Measurements from ENCODE around the gene PCDHGA7. TPM values are rescaled to one million over a fixed set of nuclear protein-coding genes. Genes with fewer than 3 reads are reported as not detected.
"Not testable (repeated sequence)": the region's sequence is repeated elsewhere in the genome, so short reads cannot be mapped to it uniquely, and the experiment has no call there.

PCDHGA7 gene
- total RNA-seq, 3 donors from 2014 or later, result 0.08 to 0.11 TPM; not detected in 1

DNA sequence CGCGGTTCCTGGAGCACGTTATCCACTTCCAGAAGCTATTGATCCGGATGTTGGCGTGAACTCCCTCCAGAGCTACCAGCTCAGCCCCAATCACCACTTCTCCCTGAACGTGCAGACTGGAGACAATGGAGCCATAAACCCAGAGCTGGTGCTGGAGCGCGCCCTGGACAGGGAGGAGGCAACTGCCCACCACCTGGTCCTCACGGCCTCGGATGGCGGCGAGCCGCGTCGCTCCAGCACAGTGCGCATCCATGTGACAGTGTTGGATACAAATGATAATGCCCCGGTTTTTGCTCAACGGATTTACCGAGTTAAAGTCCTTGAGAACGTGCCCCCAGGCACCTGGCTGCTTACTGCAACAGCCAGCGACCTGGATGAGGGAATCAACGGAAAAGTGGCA is 20.8 kb downstream of the PCDHGA7 start:
- H3K9me3 Mint-ChIP-seq, result peaks cover 25% of the 10 kb centered on the region
- H3K27me3 Mint-ChIP-seq (ENCODE audit: low read depth), result peaks cover 81% of the 10 kb centered on the region
- DNase-seq, result no peak
- H3K4me1 Mint-ChIP-seq (ENCODE audit: low read depth), result peaks cover 2% of the 10 kb centered on the region
- no peak overlapping the region for H3K4me3 Mint-ChIP-seq
- no peak for ATAC-seq
- H3K36me3 Mint-ChIP-seq (ENCODE audit: insufficient read depth), result peaks cover 2% of the 10 kb centered on the region

DNA sequence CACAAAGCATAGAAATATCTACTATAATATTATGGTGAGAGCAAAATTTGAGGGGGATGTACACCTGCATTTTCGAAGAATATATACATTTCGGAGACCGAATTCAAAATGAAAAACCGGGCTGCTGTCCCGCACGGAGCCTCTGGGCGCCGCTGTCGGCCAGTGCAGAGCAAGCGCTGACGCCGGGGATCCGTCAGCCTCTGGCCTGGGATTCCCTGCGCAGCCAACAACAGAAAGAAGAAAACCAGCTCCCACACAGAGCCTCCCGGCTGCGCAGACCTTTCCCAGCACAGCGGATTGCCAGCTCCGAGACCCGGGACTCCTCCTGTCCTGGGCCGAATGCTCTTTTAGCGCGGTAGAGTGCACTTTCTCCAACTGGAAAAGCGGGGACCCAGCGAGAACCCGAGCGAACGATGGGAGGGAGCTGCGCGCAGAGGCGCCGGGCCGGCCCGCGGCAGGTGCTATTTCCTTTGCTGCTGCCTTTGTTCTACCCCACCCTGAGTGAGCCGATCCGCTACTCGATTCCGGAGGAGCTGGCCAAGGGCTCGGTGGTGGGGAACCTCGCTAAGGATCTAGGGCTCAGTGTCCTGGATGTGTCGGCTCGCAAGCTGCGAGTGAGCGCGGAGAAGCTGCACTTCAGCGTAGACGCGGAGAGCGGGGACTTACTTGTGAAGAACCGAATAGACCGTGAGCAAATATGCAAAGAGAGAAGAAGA is 25.4 kb downstream of the PCDHGA7 start, which contains the start of gene PCDHGB6:
PCDHGB6 (plus strand) TSS at position 232 of the 716 bp plus-strand sequence; CDS start at position 414, 182 bp downstream.
- Mint-ChIP-seq H3K27me3 (ENCODE audit: low read depth) (peaks cover 82% of the 10 kb centered on the region), H3K4me3 (peak within 1 kb of the TSS; percentile 65), H3K36me3 (ENCODE audit: insufficient read depth) (peaks cover 11% of the 10 kb centered on the region), H3K9me3 (peaks cover 22% of the 10 kb centered on the region)
- ATAC-seq, result peak; percentile 61 to 67
- not testable (repeated sequence) for DNase-seq; H3K4me1 Mint-ChIP-seq (ENCODE audit: low read depth)

DNA sequence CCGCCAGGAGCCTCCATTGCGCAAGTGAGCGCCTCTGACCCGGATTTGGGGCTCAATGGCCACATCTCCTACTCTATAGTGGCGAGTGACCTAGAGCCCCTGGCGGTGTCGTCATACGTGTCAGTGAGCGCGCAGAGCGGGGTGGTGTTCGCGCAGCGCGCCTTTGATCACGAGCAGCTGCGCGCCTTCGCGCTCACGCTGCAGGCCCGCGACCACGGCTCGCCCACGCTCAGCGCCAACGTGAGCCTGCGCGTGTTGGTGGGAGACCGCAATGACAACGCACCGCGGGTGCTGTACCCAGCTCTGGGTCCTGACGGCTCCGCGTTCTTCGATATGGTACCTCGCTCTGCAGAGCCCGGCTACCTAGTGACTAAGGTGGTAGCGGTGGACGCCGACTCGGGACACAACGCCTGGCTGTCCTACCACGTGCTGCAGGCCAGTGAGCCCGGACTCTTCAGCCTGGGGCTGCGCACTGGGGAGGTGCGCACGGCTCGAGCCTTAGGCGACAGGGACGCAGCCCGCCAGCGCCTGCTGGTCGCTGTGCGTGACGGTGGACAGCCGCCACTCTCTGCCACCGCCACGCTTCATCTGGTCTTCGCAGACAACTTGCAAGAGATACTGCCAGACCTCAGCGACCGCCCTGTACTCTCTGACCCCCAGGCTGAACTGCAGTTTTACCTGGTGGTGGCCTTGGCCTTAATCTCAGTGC is 27.2 kb downstream of the PCDHGA7 start:
- Mint-ChIP-seq H3K27me3 (ENCODE audit: low read depth) (peaks cover 82% of the 10 kb centered on the region), H3K4me3 (no peak overlapping the region), H3K4me1 (ENCODE audit: low read depth) (peaks cover 14% of the 10 kb centered on the region), H3K36me3 (ENCODE audit: insufficient read depth) (peaks cover 15% of the 10 kb centered on the region), H3K9me3 (peaks cover 26% of the 10 kb centered on the region)
- DNase-seq, result no peak
- ATAC-seq, result no peak

DNA sequence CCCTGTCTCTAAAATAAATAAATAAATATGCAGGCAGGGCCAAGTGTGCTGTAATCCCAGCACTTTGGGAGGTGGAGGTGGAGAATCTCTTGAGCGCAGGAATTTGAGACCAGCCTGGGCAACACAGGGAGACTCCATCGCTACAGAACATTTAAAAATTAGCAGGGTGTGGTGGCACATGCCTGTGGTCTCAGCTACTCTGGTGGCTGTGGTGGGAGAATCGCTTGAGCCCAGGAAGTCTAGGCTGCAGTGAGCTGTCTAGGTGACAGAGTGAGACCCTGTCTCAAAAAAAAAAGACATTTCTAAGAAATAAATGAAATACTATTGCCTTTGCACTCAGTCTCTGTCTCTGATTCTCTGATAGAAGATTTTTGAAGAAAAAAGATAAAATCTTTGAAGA is 29.0 kb downstream of the PCDHGA7 start:
- Mint-ChIP-seq H3K27me3 (ENCODE audit: low read depth) (peaks cover 78% of the 10 kb centered on the region), H3K4me3 (no peak overlapping the region), H3K36me3 (ENCODE audit: insufficient read depth) (peaks cover 15% of the 10 kb centered on the region), H3K9me3 (peaks cover 19% of the 10 kb centered on the region), H3K4me1 (ENCODE audit: low read depth) (peaks cover 14% of the 10 kb centered on the region)
- ATAC-seq (no peak), DNase-seq (no peak)

DNA sequence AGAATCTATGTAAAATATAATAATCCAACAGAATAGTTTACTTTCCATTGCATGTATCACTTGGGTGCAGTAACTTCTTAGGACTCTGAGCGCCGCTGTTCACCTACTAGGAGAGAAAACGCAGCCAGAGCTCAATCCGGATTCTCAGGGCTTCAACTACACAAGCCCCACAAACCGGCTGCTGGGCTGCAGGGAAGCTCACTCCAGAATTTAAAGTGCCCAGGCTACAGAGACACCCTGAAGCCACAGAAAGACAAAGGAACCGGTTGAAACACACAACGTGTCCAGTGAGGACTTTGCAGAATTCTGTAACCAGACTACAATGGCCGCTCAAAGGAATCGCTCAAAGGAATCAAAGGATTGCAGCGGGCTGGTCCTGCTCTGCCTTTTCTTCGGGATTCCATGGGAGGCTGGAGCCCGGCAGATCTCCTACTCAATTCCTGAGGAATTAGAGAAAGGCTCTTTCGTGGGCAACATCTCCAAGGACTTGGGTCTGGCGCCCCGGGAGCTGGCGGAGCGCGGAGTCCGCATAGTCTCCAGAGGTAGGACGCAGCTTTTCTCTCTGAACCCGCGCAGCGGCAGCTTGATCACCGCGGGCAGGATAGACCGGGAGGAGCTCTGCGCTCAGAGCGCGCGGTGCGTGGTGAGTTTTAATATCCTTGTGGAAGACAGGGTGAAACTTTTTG is 30.5 kb downstream of the PCDHGA7 start, which contains the start of gene PCDHGA10:
PCDHGA10 (plus strand) TSS at position 134 of the 686 bp plus-strand sequence; CDS start at position 323, 189 bp downstream.
- peaks cover 22% of the 10 kb centered on the region for H3K9me3 Mint-ChIP-seq
- H3K36me3 Mint-ChIP-seq (ENCODE audit: insufficient read depth), result peaks cover 18% of the 10 kb centered on the region
- peak within 1 kb of the TSS; percentile 84 for H3K4me3 Mint-ChIP-seq
- DNase-seq (peak; percentile 38), ATAC-seq (peak; percentile 73 to 76)
- H3K27me3 Mint-ChIP-seq (ENCODE audit: low read depth), result peaks cover 81% of the 10 kb centered on the region
- H3K4me1 Mint-ChIP-seq (ENCODE audit: low read depth), result peaks cover 16% of the 10 kb centered on the region

DNA sequence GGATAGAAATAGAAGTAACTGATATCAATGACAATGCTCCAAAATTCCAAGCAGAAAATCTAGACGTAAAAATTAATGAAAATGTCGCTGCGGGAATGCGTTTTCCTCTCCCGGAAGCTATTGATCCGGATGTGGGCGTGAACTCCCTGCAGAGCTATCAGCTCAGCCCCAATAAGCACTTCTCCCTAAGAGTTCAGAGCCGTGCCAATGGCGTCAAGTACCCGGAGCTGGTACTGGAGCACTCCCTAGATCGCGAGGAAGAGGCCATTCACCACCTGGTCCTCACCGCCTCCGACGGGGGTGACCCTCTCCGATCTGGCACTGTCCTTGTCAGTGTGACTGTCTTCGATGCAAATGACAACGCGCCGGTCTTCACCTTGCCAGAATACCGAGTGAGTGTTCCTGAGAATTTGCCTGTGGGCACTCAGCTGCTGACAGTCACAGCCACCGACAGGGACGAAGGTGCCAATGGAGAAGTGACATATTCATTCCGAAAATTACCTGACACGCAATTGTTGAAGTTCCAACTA is 31.1 kb downstream of the PCDHGA7 start:
- Mint-ChIP-seq H3K4me1 (ENCODE audit: low read depth) (peaks cover 16% of the 10 kb centered on the region), H3K36me3 (ENCODE audit: insufficient read depth) (peaks cover 19% of the 10 kb centered on the region), H3K9me3 (peaks cover 24% of the 10 kb centered on the region), H3K4me3 (peak overlapping the region; percentile 84), H3K27me3 (ENCODE audit: low read depth) (peaks cover 81% of the 10 kb centered on the region)
- DNase-seq, result no peak
- no peak for ATAC-seq

DNA sequence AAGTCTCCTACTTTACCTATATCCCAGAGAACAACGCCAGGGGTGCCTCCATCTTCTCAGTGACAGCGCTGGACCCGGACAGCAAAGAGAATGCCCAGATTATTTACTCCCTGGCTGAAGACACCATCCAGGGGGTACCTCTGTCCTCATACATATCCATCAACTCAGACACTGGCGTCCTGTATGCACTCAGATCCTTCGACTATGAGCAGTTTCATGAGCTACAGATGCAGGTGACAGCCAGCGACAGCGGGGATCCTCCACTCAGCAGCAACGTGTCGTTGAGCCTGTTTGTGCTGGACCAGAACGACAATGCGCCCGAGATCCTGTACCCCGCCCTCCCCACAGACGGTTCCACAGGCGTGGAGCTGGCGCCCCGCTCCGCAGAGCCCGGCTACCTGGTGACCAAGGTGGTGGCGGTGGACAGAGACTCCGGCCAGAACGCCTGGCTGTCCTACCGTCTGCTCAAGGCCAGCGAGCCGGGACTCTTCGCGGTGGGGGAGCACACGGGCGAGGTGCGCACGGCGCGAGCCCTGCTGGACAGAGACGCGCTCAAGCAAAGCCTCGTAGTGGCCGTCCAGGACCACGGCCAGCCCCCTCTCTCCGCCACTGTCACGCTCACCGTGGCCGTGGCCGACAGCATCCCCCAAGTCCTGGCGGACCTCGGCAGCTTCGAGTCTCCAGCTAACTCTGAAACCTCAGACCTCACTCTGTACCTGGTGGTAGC is 32.2 kb downstream of the PCDHGA7 start:
- not testable (repeated sequence) for ATAC-seq, H3K4me3 Mint-ChIP-seq, DNase-seq

DNA sequence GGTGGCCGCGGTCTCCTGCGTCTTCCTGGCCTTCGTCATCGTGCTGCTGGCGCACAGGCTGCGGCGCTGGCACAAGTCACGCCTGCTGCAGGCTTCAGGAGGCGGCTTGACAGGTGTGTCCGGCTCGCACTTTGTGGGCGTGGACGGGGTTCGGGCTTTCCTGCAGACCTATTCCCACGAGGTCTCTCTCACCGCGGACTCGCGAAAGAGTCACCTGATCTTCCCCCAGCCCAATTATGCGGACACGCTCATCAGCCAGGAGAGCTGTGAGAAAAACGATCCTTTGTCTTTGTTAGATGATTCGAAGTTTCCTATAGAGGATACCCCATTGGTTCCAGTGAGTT is 32.7 kb downstream of the PCDHGA7 start:
- Mint-ChIP-seq H3K4me1 (ENCODE audit: low read depth) (peaks cover 16% of the 10 kb centered on the region), H3K27me3 (ENCODE audit: low read depth) (peaks cover 78% of the 10 kb centered on the region), H3K36me3 (ENCODE audit: insufficient read depth) (peaks cover 17% of the 10 kb centered on the region), H3K9me3 (peaks cover 22% of the 10 kb centered on the region), H3K4me3 (peak overlapping the region; percentile 24)
- DNase-seq, ATAC-seq: not testable (repeated sequence)

More for the DNA sequence above, 32.2 kb downstream of the PCDHGA7 start:
- H3K27me3 Mint-ChIP-seq (ENCODE audit: low read depth), result peaks cover 79% of the 10 kb centered on the region
- peaks cover 21% of the 10 kb centered on the region for H3K9me3 Mint-ChIP-seq
- peaks cover 16% of the 10 kb centered on the region for H3K36me3 Mint-ChIP-seq (ENCODE audit: insufficient read depth)
- H3K4me1 Mint-ChIP-seq (ENCODE audit: low read depth), result peaks cover 16% of the 10 kb centered on the region

DNA sequence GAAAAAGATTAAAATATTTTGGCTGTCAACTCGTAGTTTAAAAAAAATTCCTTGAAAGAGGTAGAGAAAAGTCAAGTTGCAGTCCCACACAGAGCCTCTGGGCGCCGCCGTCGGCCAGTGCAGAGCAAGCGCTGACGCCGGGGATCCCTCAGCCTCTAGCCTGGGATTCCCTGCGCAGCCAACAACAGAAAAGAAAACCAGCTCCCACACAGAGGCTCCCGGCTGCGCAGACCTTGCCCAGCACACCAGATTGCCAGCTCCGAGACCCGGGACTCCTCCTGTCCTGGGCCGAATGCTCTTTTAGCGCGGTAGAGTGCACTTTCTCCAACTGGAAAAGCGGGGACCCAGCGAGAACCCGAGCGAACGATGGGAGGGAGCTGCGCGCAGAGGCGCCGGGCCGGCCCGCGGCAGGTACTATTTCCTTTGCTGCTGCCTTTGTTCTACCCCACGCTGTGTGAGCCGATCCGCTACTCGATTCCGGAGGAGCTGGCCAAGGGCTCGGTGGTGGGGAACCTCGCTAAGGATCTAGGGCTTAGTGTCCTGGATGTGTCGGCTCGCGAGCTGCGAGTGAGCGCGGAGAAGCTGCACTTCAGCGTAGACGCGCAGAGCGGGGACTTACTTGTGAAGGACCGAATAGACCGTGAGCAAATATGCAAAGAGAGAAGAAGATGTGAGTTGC is 35.1 kb downstream of the PCDHGA7 start, which contains the start of gene PCDHGB7:
PCDHGB7 (plus strand) TSS at position 184 of the 679 bp plus-strand sequence; CDS start at position 367, 183 bp downstream.
- peaks cover 18% of the 10 kb centered on the region for H3K36me3 Mint-ChIP-seq (ENCODE audit: insufficient read depth)
- H3K9me3 Mint-ChIP-seq, result peaks cover 31% of the 10 kb centered on the region
- peaks cover 88% of the 10 kb centered on the region for H3K27me3 Mint-ChIP-seq (ENCODE audit: low read depth)
- H3K4me1 Mint-ChIP-seq (ENCODE audit: low read depth), result peaks cover 16% of the 10 kb centered on the region
- ATAC-seq, result peak; percentile 64 to 72
- H3K4me3 Mint-ChIP-seq, result peak within 1 kb of the TSS; percentile 66
- not testable (repeated sequence) for DNase-seq

DNA sequence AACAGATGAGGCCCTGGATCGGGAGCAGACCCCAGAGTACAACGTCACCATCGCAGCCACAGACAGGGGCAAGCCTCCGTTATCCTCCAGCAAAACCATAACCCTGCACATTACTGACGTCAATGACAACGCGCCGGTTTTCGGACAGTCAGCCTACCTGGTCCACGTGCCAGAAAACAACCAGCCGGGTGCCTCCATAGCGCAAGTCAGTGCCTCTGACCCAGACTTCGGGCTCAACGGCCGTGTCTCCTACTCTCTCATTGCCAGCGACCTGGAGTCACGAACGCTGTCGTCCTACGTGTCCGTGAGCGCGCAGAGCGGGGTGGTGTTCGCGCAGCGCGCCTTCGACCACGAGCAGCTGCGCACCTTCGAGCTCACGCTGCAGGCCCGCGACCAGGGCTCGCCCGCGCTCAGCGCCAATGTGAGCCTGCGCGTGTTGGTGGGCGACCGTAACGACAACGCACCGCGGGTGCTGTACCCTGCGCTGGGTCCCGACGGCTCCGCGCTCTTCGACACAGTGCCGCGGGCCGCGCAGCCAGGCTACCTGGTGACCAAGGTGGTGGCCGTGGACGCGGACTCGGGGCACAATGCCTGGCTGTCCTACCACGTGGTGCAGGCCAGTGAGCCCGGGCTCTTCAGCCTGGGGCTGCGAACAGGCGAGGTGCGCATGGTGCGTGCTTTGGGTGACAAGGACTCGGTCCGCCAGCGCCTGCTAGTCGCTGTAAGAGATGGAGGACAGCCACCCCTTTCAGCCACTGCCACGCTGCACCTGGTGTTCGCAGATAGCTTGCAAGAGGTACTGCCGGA is 36.7 kb downstream of the PCDHGA7 start:
- H3K36me3 Mint-ChIP-seq (ENCODE audit: insufficient read depth), result peaks cover 15% of the 10 kb centered on the region
- H3K4me3 Mint-ChIP-seq, result no peak overlapping the region
- peaks cover 8% of the 10 kb centered on the region for H3K4me1 Mint-ChIP-seq (ENCODE audit: low read depth)

DNA sequence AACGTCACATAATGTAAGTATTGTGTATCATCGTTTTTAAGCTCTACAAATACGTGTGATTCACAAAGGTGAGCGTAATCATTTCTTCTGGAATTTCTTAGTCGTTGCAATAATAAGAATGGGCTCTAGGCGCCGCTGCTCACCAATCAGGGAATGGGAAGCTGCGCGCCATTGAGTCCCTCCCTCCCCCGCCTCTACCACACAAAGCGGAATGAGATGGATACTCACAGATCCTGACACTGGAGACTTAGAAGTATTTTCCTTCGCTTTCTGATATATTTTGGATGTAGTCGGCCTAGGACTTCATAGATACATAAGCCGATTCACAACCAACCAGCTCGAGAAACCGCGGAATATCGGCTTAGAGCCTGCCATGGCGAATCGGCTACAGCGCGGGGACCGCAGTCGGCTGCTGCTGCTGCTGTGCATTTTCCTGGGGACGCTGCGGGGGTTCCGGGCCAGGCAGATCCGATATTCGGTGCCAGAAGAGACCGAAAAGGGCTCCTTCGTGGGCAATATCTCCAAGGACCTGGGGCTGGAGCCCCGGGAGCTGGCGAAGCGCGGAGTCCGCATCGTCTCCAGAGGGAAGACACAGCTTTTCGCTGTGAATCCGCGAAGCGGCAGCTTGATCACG is 38.4 kb downstream of the PCDHGA7 start, which contains the start of gene PCDHGA11:
PCDHGA11 (plus strand) TSS at position 197 of the 634 bp plus-strand sequence; CDS start at position 374, 177 bp downstream.
- peaks cover 4% of the 10 kb centered on the region for H3K4me1 Mint-ChIP-seq (ENCODE audit: low read depth)
- H3K4me3 Mint-ChIP-seq, result peak within 1 kb of the TSS; percentile 71
- peak; percentile 50 to 54 for ATAC-seq
- H3K27me3 Mint-ChIP-seq (ENCODE audit: low read depth), result peaks cover 77% of the 10 kb centered on the region
- no peak for DNase-seq
- peaks cover 31% of the 10 kb centered on the region for H3K9me3 Mint-ChIP-seq
- peaks cover 14% of the 10 kb centered on the region for H3K36me3 Mint-ChIP-seq (ENCODE audit: insufficient read depth)

More for the DNA sequence above, 36.7 kb downstream of the PCDHGA7 start:
- DNase-seq, result no peak
- no peak for ATAC-seq
- Mint-ChIP-seq H3K27me3 (ENCODE audit: low read depth) (peaks cover 81% of the 10 kb centered on the region), H3K9me3 (peaks cover 35% of the 10 kb centered on the region)

DNA sequence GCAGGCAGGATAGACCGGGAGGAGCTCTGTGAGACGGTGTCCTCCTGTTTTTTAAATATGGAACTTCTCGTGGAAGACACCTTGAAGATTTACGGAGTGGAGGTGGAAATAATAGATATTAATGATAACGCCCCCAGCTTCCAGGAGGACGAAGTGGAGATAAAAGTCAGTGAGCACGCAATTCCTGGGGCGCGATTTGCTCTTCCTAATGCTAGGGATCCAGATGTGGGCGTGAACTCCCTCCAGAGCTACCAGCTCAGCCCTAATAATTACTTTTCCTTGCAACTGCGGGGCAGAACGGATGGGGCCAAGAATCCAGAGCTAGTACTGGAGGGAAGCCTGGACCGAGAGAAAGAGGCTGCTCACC is 38.9 kb downstream of the PCDHGA7 start:
- peaks cover 78% of the 10 kb centered on the region for H3K27me3 Mint-ChIP-seq (ENCODE audit: low read depth)
- H3K4me3 Mint-ChIP-seq, result peak overlapping the region; percentile 71
- peaks cover 31% of the 10 kb centered on the region for H3K9me3 Mint-ChIP-seq
- H3K4me1 Mint-ChIP-seq (ENCODE audit: low read depth), result peaks cover 4% of the 10 kb centered on the region
- DNase-seq (no peak), ATAC-seq (no peak)
- H3K36me3 Mint-ChIP-seq (ENCODE audit: insufficient read depth), result peaks cover 14% of the 10 kb centered on the region

All from activated T-cell treated with anti-CD3 and anti-CD28 coated beads, Interleukin-2, amount 50 U/mL, for 4 hours (primary cell).